K562 (cell line): Measurements from ENCODE around the gene DLGAP3. TPM values are rescaled to one million over a fixed set of nuclear protein-coding genes. Genes with fewer than 3 reads are reported as not detected.

ENCODE experiments used
- DPF2 ChIP-seq: fragments of 450-650 bp; IDR thresholded peaks from 2 replicates; pipeline ENCODE4 v1.6.1; 2016
- JUN ChIP-seq, 2 experiments: sonication (generic) in 1 of 2; formaldehyde crosslinking in 1 of 2; IDR thresholded peaks; 2 replicates each; pipeline versions ENCODE4 v1.6.1 to v1.8.0; 2012 to 2022; ENCODE audit warnings: borderline replicate concordance in 2 of 2, mild to moderate bottlenecking in 2 of 2, improper control_type of control experiment in 1 of 2, low read depth in 1 of 2, low read length in 1 of 2, missing genetic modification reagents in 1 of 2
- MYNN ChIP-seq, 2 experiments: sonication (generic); formaldehyde crosslinking in 1 of 2; IDR thresholded peaks; 2 replicates each; pipeline versions ENCODE4 v1.5.0 to v1.6.1; 2016 to 2020; ENCODE audit warnings: antibody characterized with exemption in 1 of 2, missing genetic modification reagents in 1 of 2
- RBM14 ChIP-seq: fragments of 200-400 bp; formaldehyde crosslinking; IDR thresholded peaks from 2 replicates; pipeline ENCODE4 v1.6.1; 2018; ENCODE audit warnings: low read depth, mild to moderate bottlenecking, low read length, moderate library complexity, borderline replicate concordance; ENCODE audit not compliant: insufficient read depth
- SMC3 ChIP-seq: conservative IDR thresholded peaks from 2 replicates; pipeline ENCODE4 v1.6.1; 2011; ENCODE audit warnings: low read depth, low read length, improper control_type of control experiment; ENCODE audit not compliant: insufficient read depth
- SREBF1 ChIP-seq: fragments of 150-350 bp; IDR thresholded peaks from 2 replicates; pipeline ENCODE4 v1.6.1; 2014; ENCODE audit warnings: antibody characterized with exemption, low read depth, low read length, borderline replicate concordance
- U2AF1 ChIP-seq: fragments of 200-400 bp; formaldehyde crosslinking; optimal IDR thresholded peaks from 2 replicates; pipeline ENCODE3; 2017; ENCODE audit warnings: mild to moderate bottlenecking, low read depth, low read length, moderate library complexity
- ZFP30 ChIP-seq: fragments of 250-450 bp; sonication (Bioruptor Pico); IDR thresholded peaks from 2 replicates; pipeline ENCODE4 v1.8.0; 2022; ENCODE audit warnings: moderate library complexity, mild to moderate bottlenecking, inconsistent platforms, borderline replicate concordance
- ZNF12 ChIP-seq: sonication (generic); formaldehyde crosslinking; IDR thresholded peaks from 2 replicates; pipeline ENCODE4 v1.4.0; 2020; ENCODE audit warnings: mild to moderate bottlenecking, missing genetic modification reagents
- ZNF644 ChIP-seq: fragments of 200-800 bp; sonication (Bioruptor generic); IDR thresholded peaks from 2 replicates; pipeline ENCODE4 v1.6.1; 2016; ENCODE audit warnings: low read depth, missing genetic modification characterization, missing compliant biosample characterization
- polyA plus RNA-seq, 8 experiments: library from polyadenylated mRNA; depleted of rRNA in 4 of 8; stranded (reverse) in 5 of 8; unstranded in 3 of 8; fragments of >200 nt; fragmentation: Nextera tagmentation in 2 of 8; fragmentation: Illumina TruSeq in 1 of 8; extraction: Ambion mirVana in 2 of 8; extraction: Trizol in 1 of 8; gene quantifications; 2 replicates each; pipeline versions ENCODE4 v1.2.1 to v1.2.3, GENCODE V29; 2011 to 2014; ENCODE audit warnings: inconsistent platforms in 1 of 8, missing spikeins in 1 of 8
- total RNA-seq, 7 experiments: library from RNA; depleted of rRNA in 6 of 7; stranded (reverse); fragments of >200 nt in 6 of 7; fragmentation: Illumina TruSeq in 2 of 7; extraction: Trizol in 2 of 7; gene quantifications; 2 replicates each; pipeline versions ENCODE4 v1.2.1 to v1.2.3, GENCODE V29; 2011 to 2021; ENCODE audit warnings: low replicate concordance in 1 of 7
- TF ChIP-seq, protein P1 (sequence below): fragments of 450-650 bp; IDR thresholded peaks from 2 replicates; pipeline ENCODE4 v1.6.1; 2018; ENCODE audit warnings: mild to moderate bottlenecking, low read depth; ENCODE audit not compliant: partially characterized antibody
- TF ChIP-seq, protein P2 (sequence below): fragments of 250-450 bp; sonication (Bioruptor Pico); IDR thresholded peaks from 2 replicates; pipeline ENCODE4 v1.5.0; 2021
- TF ChIP-seq, protein P3 (sequence below): fragments of 250-450 bp; sonication (Bioruptor Pico); IDR thresholded peaks from 2 replicates; pipeline ENCODE4 v1.8.0; 2022; ENCODE audit warnings: moderate library complexity, mild to moderate bottlenecking, inconsistent platforms
- TF ChIP-seq, protein P4 (sequence below): sonication (generic); formaldehyde crosslinking; IDR thresholded peaks from 2 replicates; pipeline ENCODE4 v1.8.0; 2022; ENCODE audit warnings: mild to moderate bottlenecking, missing genetic modification reagents, borderline replicate concordance
- TF ChIP-seq, protein P5 (sequence below): sonication (generic); formaldehyde crosslinking; IDR thresholded peaks from 2 replicates; pipeline ENCODE4 v1.8.0; 2022; ENCODE audit warnings: mild to moderate bottlenecking, missing genetic modification reagents
- TF ChIP-seq, protein P6 (sequence below), 3 experiments: fragments of 200-800 bp in 1 of 3; sonication (Bioruptor generic) in 1 of 3; sonication (generic) in 1 of 3; formaldehyde crosslinking in 1 of 3; IDR thresholded peaks; 2 replicates each; pipeline versions ENCODE4 v1.6.1 to v1.8.0; 2016 to 2022; ENCODE audit warnings: mild to moderate bottlenecking in 2 of 3, missing compliant biosample characterization in 2 of 3, missing genetic modification characterization in 2 of 3, missing genetic modification reagents in 1 of 3

DLGAP3 gene
- total and polyA plus RNA-seq, 9 of the 15 experiments (the other 6 are each of a cell fraction or from before 2014, with no cell fraction given): 0.01 to 0.16 (median 0.07) TPM; not detected in 6

DNA sequence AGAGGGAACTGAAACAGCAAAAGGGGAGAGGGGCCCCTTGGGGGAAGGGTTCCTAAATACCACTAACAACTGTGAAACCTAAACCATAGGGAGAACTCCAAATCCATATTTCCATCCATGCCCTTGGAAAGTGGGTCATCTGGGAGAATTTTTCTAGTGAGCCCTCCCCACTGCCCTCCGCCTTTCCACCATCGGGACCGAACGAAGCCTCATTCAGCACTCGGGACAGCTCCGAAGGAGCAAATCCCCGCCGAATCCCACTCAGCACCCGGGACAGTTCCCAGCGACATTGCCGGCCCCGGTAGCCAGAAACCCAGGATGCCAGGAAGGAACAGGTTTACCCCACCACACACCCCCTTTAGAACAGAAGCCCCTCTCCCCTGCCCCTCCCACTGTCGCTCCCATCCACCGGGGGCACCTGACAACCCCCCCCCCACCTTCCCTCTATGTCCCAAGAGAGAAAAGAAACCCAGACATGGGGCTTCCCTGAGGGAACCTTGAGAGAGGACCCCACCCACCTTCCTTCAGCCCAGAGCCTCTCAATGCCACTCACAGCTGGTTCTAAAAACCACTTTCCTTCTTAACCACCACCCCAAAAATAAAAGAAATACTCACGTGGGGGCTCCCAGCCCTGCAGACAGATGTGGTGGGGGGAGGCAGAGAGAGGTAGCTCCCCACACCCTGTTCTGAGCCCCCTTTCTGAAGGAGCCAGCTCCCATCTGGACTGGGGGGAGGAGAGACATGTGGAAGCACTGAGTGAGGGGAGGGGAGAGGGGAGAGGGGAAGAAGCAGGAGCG lies 4.5 kb downstream of the DLGAP3 start (continued):
- TF ChIP-seq MYNN (IDR thresholded peaks at IDR 0.05) (no peak), MYNN (CRISPR knock-in tag; IDR thresholded peaks at IDR 0.05) (peak; percentile 91), DPF2 (no peak), ZNF644 (tag) (peak; percentile 98), ZFP30 (CRISPR knock-in tag) (no peak), SMC3 (no peak), ZNF12 (CRISPR knock-in tag) (peak; percentile 88), U2AF1 (no peak), RBM14 (no peak), SREBF1 (peak; percentile 90), JUN (IDR thresholded peaks at IDR 0.05; ENCODE audit: borderline replicate concordance, low read depth, low read length) (peak; percentile 33; the same call in 1 of the 2 replicates), JUN (CRISPR knock-in tag; IDR thresholded peaks at IDR 0.05; ENCODE audit: borderline replicate concordance) (peak; percentile 77; the same call in 1 of the 2 replicates)
- TF ChIP-seq, protein P1, sequence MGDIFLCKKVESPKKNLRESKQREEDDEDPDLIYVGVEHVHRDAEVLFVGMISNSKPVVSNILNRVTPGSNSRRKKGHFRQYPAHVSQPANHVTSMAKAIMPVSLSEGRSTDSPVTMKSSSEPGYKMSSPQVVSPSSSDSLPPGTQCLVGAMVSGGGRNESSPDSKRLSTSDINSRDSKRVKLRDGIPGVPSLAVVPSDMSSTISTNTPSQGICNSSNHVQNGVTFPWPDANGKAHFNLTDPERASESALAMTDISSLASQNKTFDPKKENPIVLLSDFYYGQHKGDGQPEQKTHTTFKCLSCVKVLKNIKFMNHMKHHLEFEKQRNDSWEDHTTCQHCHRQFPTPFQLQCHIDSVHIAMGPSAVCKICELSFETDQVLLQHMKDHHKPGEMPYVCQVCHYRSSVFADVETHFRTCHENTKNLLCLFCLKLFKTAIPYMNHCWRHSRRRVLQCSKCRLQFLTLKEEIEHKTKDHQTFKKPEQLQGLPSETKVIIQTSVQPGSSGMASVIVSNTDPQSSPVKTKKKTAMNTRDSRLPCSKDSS: no peak
- TF ChIP-seq, protein P2, sequence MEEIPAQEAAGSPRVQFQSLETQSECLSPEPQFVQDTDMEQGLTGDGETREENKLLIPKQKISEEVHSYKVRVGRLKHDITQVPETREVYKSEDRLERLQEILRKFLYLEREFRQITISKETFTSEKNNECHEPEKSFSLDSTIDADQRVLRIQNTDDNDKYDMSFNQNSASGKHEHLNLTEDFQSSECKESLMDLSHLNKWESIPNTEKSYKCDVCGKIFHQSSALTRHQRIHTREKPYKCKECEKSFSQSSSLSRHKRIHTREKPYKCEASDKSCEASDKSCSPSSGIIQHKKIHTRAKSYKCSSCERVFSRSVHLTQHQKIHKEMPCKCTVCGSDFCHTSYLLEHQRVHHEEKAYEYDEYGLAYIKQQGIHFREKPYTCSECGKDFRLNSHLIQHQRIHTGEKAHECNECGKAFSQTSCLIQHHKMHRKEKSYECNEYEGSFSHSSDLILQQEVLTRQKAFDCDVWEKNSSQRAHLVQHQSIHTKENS (CRISPR knock-in tag): no peak
- TF ChIP-seq, protein P3, sequence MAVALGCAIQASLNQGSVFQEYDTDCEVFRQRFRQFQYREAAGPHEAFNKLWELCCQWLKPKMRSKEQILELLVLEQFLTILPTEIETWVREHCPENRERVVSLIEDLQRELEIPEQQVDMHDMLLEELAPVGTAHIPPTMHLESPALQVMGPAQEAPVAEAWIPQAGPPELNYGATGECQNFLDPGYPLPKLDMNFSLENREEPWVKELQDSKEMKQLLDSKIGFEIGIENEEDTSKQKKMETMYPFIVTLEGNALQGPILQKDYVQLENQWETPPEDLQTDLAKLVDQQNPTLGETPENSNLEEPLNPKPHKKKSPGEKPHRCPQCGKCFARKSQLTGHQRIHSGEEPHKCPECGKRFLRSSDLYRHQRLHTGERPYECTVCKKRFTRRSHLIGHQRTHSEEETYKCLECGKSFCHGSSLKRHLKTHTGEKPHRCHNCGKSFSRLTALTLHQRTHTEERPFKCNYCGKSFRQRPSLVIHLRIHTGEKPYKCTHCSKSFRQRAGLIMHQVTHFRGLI (CRISPR knock-in tag): peak; percentile 81
- TF ChIP-seq, protein P4, sequence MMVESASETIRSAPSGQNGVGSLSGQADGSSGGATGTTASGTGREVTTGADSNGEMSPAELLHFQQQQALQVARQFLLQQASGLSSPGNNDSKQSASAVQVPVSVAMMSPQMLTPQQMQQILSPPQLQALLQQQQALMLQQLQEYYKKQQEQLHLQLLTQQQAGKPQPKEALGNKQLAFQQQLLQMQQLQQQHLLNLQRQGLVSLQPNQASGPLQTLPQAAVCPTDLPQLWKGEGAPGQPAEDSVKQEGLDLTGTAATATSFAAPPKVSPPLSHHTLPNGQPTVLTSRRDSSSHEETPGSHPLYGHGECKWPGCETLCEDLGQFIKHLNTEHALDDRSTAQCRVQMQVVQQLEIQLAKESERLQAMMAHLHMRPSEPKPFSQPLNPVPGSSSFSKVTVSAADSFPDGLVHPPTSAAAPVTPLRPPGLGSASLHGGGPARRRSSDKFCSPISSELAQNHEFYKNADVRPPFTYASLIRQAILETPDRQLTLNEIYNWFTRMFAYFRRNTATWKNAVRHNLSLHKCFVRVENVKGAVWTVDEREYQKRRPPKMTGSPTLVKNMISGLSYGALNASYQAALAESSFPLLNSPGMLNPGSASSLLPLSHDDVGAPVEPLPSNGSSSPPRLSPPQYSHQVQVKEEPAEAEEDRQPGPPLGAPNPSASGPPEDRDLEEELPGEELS (CRISPR knock-in tag): peak; percentile 97
- TF ChIP-seq, protein P5, sequence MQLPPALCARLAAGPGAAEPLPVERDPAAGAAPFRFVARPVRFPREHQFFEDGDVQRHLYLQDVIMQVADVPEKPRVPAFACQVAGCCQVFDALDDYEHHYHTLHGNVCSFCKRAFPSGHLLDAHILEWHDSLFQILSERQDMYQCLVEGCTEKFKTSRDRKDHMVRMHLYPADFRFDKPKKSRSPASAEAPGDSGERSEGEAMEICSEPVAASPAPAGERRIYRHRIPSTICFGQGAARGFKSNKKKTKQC: peak; percentile 100
- TF ChIP-seq, protein P6, sequence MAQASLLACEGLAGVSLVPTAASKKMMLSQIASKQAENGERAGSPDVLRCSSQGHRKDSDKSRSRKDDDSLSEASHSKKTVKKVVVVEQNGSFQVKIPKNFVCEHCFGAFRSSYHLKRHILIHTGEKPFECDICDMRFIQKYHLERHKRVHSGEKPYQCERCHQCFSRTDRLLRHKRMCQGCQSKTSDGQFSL (CRISPR knock-in tag; IDR thresholded peaks at IDR 0.05): peak; percentile 66; the same call in 1 of the 2 replicates
- TF ChIP-seq, protein P6 (tag; IDR thresholded peaks at IDR 0.05): no peak
